Lower leg skin (tissue), 3 donors: ENCODE measurements around the gene PCGF3.

Experiments used
- POLR2A ChIP-seq, 2 donors: fragments of 450-650 bp; IDR thresholded peaks; one replicate each; pipeline ENCODE4 v1.6.1; 2016 to 2017; ENCODE audit warnings: antibody characterized with exemption in 2 of 2, mild to moderate bottlenecking in 1 of 2, moderate library complexity in 1 of 2
- TF ChIP-seq, protein P1 (sequence below), 3 donors: fragments of 450-650 bp; IDR thresholded peaks; one replicate each; pipeline ENCODE4 v1.5.1; 2016; ENCODE audit warnings: antibody characterized with exemption in 3 of 3, mild to moderate bottlenecking in 3 of 3, moderate library complexity in 2 of 3

DNA sequence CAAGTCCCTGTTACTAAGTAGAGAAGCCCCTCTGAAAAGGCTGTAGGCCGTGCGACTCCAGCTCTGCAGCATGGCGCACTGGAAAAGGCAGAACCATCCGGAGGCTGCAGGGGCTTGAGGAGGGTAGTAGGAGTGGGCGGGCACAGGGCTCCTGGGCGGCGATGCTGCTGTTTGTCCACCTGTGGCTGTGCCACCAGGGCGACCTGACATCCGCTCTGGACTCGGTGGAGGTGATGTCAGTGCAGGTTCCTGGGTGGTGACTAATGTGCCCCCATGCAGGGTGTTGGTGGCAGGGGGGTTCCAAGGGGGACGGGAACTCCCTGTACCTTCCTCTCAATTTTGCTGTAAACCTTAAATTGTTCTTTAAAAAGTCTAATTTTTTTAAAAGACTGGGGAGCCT is 58.3 kb downstream of the PCGF3 start:
- TF ChIP-seq, protein P1, sequence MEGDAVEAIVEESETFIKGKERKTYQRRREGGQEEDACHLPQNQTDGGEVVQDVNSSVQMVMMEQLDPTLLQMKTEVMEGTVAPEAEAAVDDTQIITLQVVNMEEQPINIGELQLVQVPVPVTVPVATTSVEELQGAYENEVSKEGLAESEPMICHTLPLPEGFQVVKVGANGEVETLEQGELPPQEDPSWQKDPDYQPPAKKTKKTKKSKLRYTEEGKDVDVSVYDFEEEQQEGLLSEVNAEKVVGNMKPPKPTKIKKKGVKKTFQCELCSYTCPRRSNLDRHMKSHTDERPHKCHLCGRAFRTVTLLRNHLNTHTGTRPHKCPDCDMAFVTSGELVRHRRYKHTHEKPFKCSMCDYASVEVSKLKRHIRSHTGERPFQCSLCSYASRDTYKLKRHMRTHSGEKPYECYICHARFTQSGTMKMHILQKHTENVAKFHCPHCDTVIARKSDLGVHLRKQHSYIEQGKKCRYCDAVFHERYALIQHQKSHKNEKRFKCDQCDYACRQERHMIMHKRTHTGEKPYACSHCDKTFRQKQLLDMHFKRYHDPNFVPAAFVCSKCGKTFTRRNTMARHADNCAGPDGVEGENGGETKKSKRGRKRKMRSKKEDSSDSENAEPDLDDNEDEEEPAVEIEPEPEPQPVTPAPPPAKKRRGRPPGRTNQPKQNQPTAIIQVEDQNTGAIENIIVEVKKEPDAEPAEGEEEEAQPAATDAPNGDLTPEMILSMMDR (IDR thresholded peaks at IDR 0.05): no peak
- no peak for TF ChIP-seq POLR2A (IDR thresholded peaks at IDR 0.05)
